SHP77 (cell line): ENCODE measurements around the gene ACTL7A.
"Not testable (repeated sequence)": the region's sequence is repeated elsewhere in the genome, so short reads cannot be mapped to it uniquely, and the experiment has no call there.

Experiments used
- DNase-seq, 2 experiments: peaks; one replicate each; lab custom pipeline; 2025; lab: John Stamatoyannopoulos, UW

ACTL7A gene

GRCh38 chr9:108848296-108848695, 13.8 kb upstream of the ACTL7A start:
- DNase-seq: not testable (repeated sequence)

GRCh38 chr9:108850293-108850897, 11.7 kb upstream of the ACTL7A start:
- no peak for DNase-seq

GRCh38 chr9:108851138-108851537, 10.9 kb upstream of the ACTL7A start:
- DNase-seq: no peak

GRCh38 chr9:108852079-108852478, 10.0 kb upstream of the ACTL7A start:
- no peak for DNase-seq

GRCh38 chr9:108854094-108854493, 8.0 kb upstream of the ACTL7A start:
- DNase-seq: peak; percentile 11 to 44

GRCh38 chr9:108854641-108855528, 7.2 kb upstream of the ACTL7A start:
- DNase-seq: peak; percentile 63 to 72

GRCh38 chr9:108855529-108855886, 6.6 kb upstream of the ACTL7A start:
- no peak for DNase-seq

- no peak for DNase-seq
These were observed 6.2 kb upstream of the ACTL7A start, which contains the start of gene ACTL7B for GRCh38 chr9:108855888-108856287. ACTL7B (minus strand) TSS chr9:108855986; CDS start chr9:108855930, 56 bp downstream.

- DNase-seq: no peak
These were observed 4.5 kb upstream of the ACTL7A start for GRCh38 chr9:108857572-108857971.

GRCh38 chr9:108859459-108860114, 2.5 kb upstream of the ACTL7A start:
- no peak for DNase-seq

GRCh38 chr9:108860354-108860753, 1.7 kb upstream of the ACTL7A start:
- no peak for DNase-seq

- DNase-seq: no peak
These were observed 1.3 kb upstream of the ACTL7A start for GRCh38 chr9:108860764-108861163.

- DNase-seq: peak; percentile 49 to 60
These were observed 602 bp upstream of the ACTL7A start for GRCh38 chr9:108861464-108861863.

GRCh38 chr9:108863891-108864290, 1.8 kb downstream of the ACTL7A start:
- no peak for DNase-seq

GRCh38 chr9:108864446-108864845, 2.4 kb downstream of the ACTL7A start:
- DNase-seq: no peak

GRCh38 chr9:108865037-108865436, 3.0 kb downstream of the ACTL7A start:
- no peak for DNase-seq

GRCh38 chr9:108866001-108866420, 3.9 kb downstream of the ACTL7A start:
- no peak for DNase-seq

GRCh38 chr9:108867116-108867515, 5.0 kb downstream of the ACTL7A start:
- no peak for DNase-seq

GRCh38 chr9:108867829-108868228, 5.8 kb downstream of the ACTL7A start:
- DNase-seq: no peak

GRCh38 chr9:108869092-108869725, 7.1 kb downstream of the ACTL7A start:
- DNase-seq: no peak

- DNase-seq: no peak
These were observed 12.2 kb downstream of the ACTL7A start for GRCh38 chr9:108874058-108874788.

- no peak for DNase-seq
These were observed 14.4 kb downstream of the ACTL7A start for GRCh38 chr9:108876425-108876824.
